ENCODE results near the gene CD300E. TPM values are rescaled to one million over a fixed set of nuclear protein-coding genes. Genes with fewer than 3 reads are reported as not detected.
"Not testable (repeated sequence)": the region's sequence is repeated elsewhere in the genome, so short reads cannot be mapped to it uniquely, and the experiment has no call there.

Gene CD300E
- total RNA-seq, 2 experiments from 2014 or later = 0.93 to 0.98 TPM

- H3K27ac Mint-ChIP-seq = no peak overlapping the region
- H3K4me3 Mint-ChIP-seq = peak overlapping the region; percentile 38
- no peak overlapping the region for H3K4me3 ChIP-seq (ENCODE audit: low read length)
- CTCF ChIA-PET = interaction anchor here (0.9 kb wide), 1 partner anchor 9 kb away, joined by 3 read pairs; no protein-coding TSS in a partner anchor
- H3K4me1 ChIP-seq (ENCODE audit: insufficient read depth, low read length) = peaks cover 21% of the 10 kb centered on the region
- peaks cover 33% of the 10 kb centered on the region for H3K27me3 Mint-ChIP-seq
- peaks cover 10% of the 10 kb centered on the region for H3K4me1 Mint-ChIP-seq (ENCODE audit: low read depth)
- no peak overlapping the region for H3K27ac ChIP-seq (ENCODE audit: low read depth in 1 of 2, low read length in 2 of 2)
- H3K9me3 ChIP-seq (ENCODE audit: control insufficient read depth in 1 of 2, insufficient read depth in 1 of 2, low read length in 2 of 2) = no peaks in the 10 kb centered on the region
- H3K36me3 ChIP-seq (ENCODE audit: insufficient read depth, low read length) = no peaks in the 10 kb centered on the region
- TF ChIP-seq CTCF (IDR thresholded peaks at IDR 0.05) = no peak
- POLR2A ChIA-PET = no interaction called here
- DNase-seq = peak in 3 of 14 experiments; percentile 25 to 68 (median 52)
- intact Hi-C loops (cut with DNase I, micrococcal nuclease) = loop anchor here in 1 of 2 experiments (10.0 kb wide), 1 partner anchor 265 kb away; no protein-coding TSS in a partner anchor
- H3K27me3 ChIP-seq (ENCODE audit: control insufficient read depth in 1 of 2, insufficient read depth in 2 of 2, low read length in 2 of 2) = peaks cover 2 to 15% of the 10 kb centered on the region in 2 experiments
- H3K9me3 Mint-ChIP-seq = no peaks in the 10 kb centered on the region
- no peak for ATAC-seq (ENCODE audit: poor library complexity)
- no peaks in the 10 kb centered on the region for H3K36me3 Mint-ChIP-seq (ENCODE audit: low read depth)
Measured at GRCh38 chr17:74639704-74640151, 16.2 kb upstream of the CD300E start.

- Mint-ChIP-seq H3K4me3 (no peak overlapping the region), H3K27ac (no peak overlapping the region), H3K9me3 (no peaks in the 10 kb centered on the region), H3K27me3 (peaks cover 23% of the 10 kb centered on the region), H3K4me1 (ENCODE audit: low read depth) (peaks cover 10% of the 10 kb centered on the region), H3K36me3 (ENCODE audit: low read depth) (no peaks in the 10 kb centered on the region)
- no peak overlapping the region for H3K27ac ChIP-seq (ENCODE audit: low read depth in 1 of 2, low read length in 2 of 2)
- CTCF ChIA-PET = no interaction called here
- no peak for DNase-seq
- H3K9me3 ChIP-seq (ENCODE audit: control insufficient read depth in 1 of 2, insufficient read depth in 1 of 2, low read length in 2 of 2) = no peaks in the 10 kb centered on the region
- H3K36me3 ChIP-seq (ENCODE audit: insufficient read depth, low read length) = no peaks in the 10 kb centered on the region
- no peak for ATAC-seq (ENCODE audit: poor library complexity)
- TF ChIP-seq CTCF (IDR thresholded peaks at IDR 0.05) = no peak
- H3K27me3 ChIP-seq (ENCODE audit: control insufficient read depth in 1 of 2, insufficient read depth in 2 of 2, low read length in 2 of 2) = peaks cover 6 to 9% of the 10 kb centered on the region in 2 experiments
- intact Hi-C loops (cut with DNase I, micrococcal nuclease) = no loop called here
- H3K4me1 ChIP-seq (ENCODE audit: insufficient read depth, low read length) = peaks cover 21% of the 10 kb centered on the region
- H3K4me3 ChIP-seq (ENCODE audit: low read length) = no peak overlapping the region
- POLR2A ChIA-PET = no interaction called here
Measured at GRCh38 chr17:74637926-74638325, 14.4 kb upstream of the CD300E start.

DNA sequence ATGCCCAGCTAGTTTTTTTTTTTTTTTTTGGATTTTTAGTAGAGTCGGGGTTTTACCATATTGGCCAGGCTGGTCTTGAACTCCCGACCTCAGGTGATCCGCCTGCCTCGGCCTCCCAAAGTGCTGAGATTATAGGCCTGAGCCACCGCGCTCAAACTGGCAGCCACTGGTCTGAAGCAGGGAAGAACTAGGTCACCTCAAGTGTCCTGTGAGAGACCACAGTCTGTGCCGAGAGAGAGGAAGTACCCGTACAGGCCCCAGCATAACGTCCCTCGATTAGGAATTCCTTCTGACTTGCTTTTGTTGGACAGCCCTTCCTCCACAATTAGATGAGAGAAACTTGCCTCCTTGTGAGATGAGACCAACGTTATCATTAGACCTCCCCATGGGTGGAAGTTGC is 13.7 kb upstream of the CD300E start:
- Histone ChIP-seq H3K36me3 (ENCODE audit: insufficient read depth, low read length) (no peaks in the 10 kb centered on the region), H3K27ac (ENCODE audit: low read depth in 1 of 2, low read length in 2 of 2) (no peak overlapping the region), H3K4me1 (ENCODE audit: insufficient read depth, low read length) (peaks cover 21% of the 10 kb centered on the region), H3K4me3 (ENCODE audit: low read length) (no peak overlapping the region), H3K27me3 (ENCODE audit: control insufficient read depth in 1 of 2, insufficient read depth in 2 of 2, low read length in 2 of 2) (peaks cover 6 to 9% of the 10 kb centered on the region in 2 experiments), H3K9me3 (ENCODE audit: control insufficient read depth in 1 of 2, insufficient read depth in 1 of 2, low read length in 2 of 2) (no peaks in the 10 kb centered on the region)
- H3K36me3 Mint-ChIP-seq (ENCODE audit: low read depth) = no peaks in the 10 kb centered on the region
- no peak for TF ChIP-seq CTCF (IDR thresholded peaks at IDR 0.05)
- peak in 2 of 14 experiments; percentile 35 to 37 for DNase-seq
- no peak overlapping the region for H3K27ac Mint-ChIP-seq
- peaks cover 22% of the 10 kb centered on the region for H3K27me3 Mint-ChIP-seq
- no peak overlapping the region for H3K4me3 Mint-ChIP-seq
- ChIA-PET POLR2A (no interaction called here), CTCF (no interaction called here)
- H3K9me3 Mint-ChIP-seq = no peaks in the 10 kb centered on the region
- intact Hi-C loops (cut with DNase I, micrococcal nuclease) = no loop called here
- H3K4me1 Mint-ChIP-seq (ENCODE audit: low read depth) = peaks cover 13% of the 10 kb centered on the region
- no peak for ATAC-seq (ENCODE audit: poor library complexity)

GRCh38 chr17:74636541-74637085 is 13.1 kb upstream of the CD300E start:
- H3K27me3 ChIP-seq (ENCODE audit: control insufficient read depth in 1 of 2, insufficient read depth in 2 of 2, low read length in 2 of 2); H3K9me3 Mint-ChIP-seq; H3K27ac Mint-ChIP-seq; H3K9me3 ChIP-seq (ENCODE audit: control insufficient read depth in 1 of 2, insufficient read depth in 1 of 2, low read length in 2 of 2); H3K36me3 ChIP-seq (ENCODE audit: insufficient read depth, low read length); H3K36me3 Mint-ChIP-seq (ENCODE audit: low read depth); intact Hi-C loops (cut with DNase I, micrococcal nuclease); H3K4me3 Mint-ChIP-seq; H3K4me3 ChIP-seq (ENCODE audit: low read length); POLR2A ChIA-PET; DNase-seq; ATAC-seq (ENCODE audit: poor library complexity); H3K27ac ChIP-seq (ENCODE audit: low read depth in 1 of 2, low read length in 2 of 2); CTCF ChIA-PET: not testable (repeated sequence)
- Mint-ChIP-seq H3K4me1 (ENCODE audit: low read depth) (peaks cover 19% of the 10 kb centered on the region), H3K27me3 (peaks cover 22% of the 10 kb centered on the region)
- peaks cover 22% of the 10 kb centered on the region for H3K4me1 ChIP-seq (ENCODE audit: insufficient read depth, low read length)

All from CD4-positive, alpha-beta T cell (primary cell).